ENCODE results near the gene ASF1A. TPM values are rescaled to one million over a fixed set of nuclear protein-coding genes. Genes with fewer than 3 reads are reported as not detected.

Gene ASF1A
- total and polyA plus RNA-seq, 2 experiments from 2014 or later, result 23.0 to 32.7 TPM

DNA sequence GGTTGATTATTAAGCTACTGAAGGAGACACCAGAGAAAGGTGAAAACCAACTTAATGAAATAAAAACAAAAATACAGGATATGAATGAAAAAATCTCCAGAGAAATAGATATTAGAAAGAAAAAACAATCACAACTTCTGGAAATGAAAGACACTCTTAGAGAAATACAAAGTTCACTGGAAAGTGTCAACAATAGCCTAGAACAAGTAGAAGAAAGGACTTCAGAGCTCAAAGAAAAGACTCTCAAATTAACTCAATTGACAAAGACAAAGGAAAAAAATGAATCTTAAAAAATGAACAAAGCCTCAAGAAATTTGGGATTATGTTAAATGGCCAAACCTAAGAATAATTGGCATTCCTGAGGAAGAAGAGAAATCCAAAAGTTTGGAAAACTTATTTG, 51.3 kb downstream of the ASF1A start:
- Histone ChIP-seq H3K9me2 (replicated peaks; ENCODE audit: insufficient read depth) (no peaks in the 10 kb centered on the region), H3K36me3 (replicated peaks; ENCODE audit: insufficient read depth, low read depth) (no peaks in the 10 kb centered on the region), H2AFZ (no peak overlapping the region), H3K4me2 (no peak overlapping the region), H3K27ac (no peak overlapping the region), H3K79me2 (no peaks in the 10 kb centered on the region), H3K9me3 (ENCODE audit: low read depth) (no peaks in the 10 kb centered on the region), H3K4me3 (no peak overlapping the region), H3K27me3 (no peaks in the 10 kb centered on the region), H3K4me1 (ENCODE audit: insufficient read depth) (no peaks in the 10 kb centered on the region), H4K20me1 (ENCODE audit: insufficient read depth, poor library complexity, severe bottlenecking) (no peaks in the 10 kb centered on the region)
- no peak for DNase-seq (ENCODE audit: low spot score)
- no peak for TF ChIP-seq EZH2phosphoT487 (IDR thresholded peaks at IDR 0.05; ENCODE audit: low read depth, severe bottlenecking, unreplicated experiment)
- TF ChIP-seq, protein P1, sequence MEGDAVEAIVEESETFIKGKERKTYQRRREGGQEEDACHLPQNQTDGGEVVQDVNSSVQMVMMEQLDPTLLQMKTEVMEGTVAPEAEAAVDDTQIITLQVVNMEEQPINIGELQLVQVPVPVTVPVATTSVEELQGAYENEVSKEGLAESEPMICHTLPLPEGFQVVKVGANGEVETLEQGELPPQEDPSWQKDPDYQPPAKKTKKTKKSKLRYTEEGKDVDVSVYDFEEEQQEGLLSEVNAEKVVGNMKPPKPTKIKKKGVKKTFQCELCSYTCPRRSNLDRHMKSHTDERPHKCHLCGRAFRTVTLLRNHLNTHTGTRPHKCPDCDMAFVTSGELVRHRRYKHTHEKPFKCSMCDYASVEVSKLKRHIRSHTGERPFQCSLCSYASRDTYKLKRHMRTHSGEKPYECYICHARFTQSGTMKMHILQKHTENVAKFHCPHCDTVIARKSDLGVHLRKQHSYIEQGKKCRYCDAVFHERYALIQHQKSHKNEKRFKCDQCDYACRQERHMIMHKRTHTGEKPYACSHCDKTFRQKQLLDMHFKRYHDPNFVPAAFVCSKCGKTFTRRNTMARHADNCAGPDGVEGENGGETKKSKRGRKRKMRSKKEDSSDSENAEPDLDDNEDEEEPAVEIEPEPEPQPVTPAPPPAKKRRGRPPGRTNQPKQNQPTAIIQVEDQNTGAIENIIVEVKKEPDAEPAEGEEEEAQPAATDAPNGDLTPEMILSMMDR (IDR thresholded peaks at IDR 0.05; ENCODE audit: poor library complexity), result no peak
- no peak for TF ChIP-seq EZH2 (IDR thresholded peaks at IDR 0.05; ENCODE audit: borderline replicate concordance)

DNA sequence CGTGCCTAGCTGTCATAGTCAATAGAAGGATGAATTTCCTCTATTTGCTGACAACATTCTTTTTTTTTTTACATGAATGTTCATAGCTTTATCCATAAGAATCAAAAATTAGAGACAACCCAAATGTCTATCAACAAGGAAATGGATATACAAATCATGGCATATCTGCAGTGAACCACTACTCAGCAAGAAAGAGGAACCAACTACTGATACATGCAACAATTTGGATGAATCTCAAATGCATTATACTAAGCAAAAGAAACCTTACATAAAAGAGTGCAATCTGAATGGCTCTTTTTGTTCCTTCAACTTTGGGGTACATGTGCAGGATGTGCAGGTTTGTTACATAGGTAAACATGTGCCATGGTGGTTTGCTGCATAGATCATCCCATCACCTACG, 58.7 kb downstream of the ASF1A start:
- peaks cover 7% of the 10 kb centered on the region for H3K79me2 ChIP-seq
- no peak for DNase-seq (ENCODE audit: low spot score)
- no peak overlapping the region for H3K4me2 ChIP-seq
- H3K9me3 ChIP-seq (ENCODE audit: low read depth), result no peaks in the 10 kb centered on the region
- no peaks in the 10 kb centered on the region for H3K27me3 ChIP-seq
- no peaks in the 10 kb centered on the region for H4K20me1 ChIP-seq (ENCODE audit: insufficient read depth, poor library complexity, severe bottlenecking)
- H3K36me3 ChIP-seq (replicated peaks; ENCODE audit: insufficient read depth, low read depth), result no peaks in the 10 kb centered on the region
- WGBS (ENCODE audit: low lambda C conversion rate, missing lambda C conversion rate), result 96% methylated on average over 2 of the region's 2 CpGs
- H3K4me3 ChIP-seq, result no peak overlapping the region
- no peaks in the 10 kb centered on the region for H3K9me2 ChIP-seq (replicated peaks; ENCODE audit: insufficient read depth)
- TF ChIP-seq, protein P1 (IDR thresholded peaks at IDR 0.05; ENCODE audit: poor library complexity), result no peak
- TF ChIP-seq EZH2phosphoT487 (IDR thresholded peaks at IDR 0.05; ENCODE audit: low read depth, severe bottlenecking, unreplicated experiment), result no peak
- TF ChIP-seq EZH2 (IDR thresholded peaks at IDR 0.05; ENCODE audit: borderline replicate concordance), result no peak
- no peak overlapping the region for H3K27ac ChIP-seq
- no peak overlapping the region for H2AFZ ChIP-seq
- H3K4me1 ChIP-seq (ENCODE audit: insufficient read depth), result no peaks in the 10 kb centered on the region

DNA sequence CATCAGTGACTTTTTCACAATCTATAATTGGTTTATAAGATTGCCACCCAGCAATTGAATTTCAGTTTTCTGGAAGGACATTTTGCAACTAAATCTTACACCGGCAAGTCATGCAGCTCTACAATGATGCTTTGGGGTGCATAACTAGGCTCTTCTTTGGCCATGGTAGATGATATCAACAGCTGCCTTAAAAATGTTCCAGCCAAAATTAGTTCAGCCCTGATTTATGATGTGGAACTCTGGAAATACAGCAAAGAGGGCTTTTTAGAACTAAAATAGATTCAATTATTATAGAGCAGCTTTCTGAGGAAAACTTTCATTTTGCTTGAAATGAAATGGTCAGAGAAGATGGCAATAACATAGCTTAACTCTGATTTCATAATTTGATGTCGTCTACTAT, 59.4 kb downstream of the ASF1A start:
- Histone ChIP-seq H3K4me2 (no peak overlapping the region), H3K4me1 (ENCODE audit: insufficient read depth) (no peaks in the 10 kb centered on the region), H3K27me3 (no peaks in the 10 kb centered on the region), H3K27ac (no peak overlapping the region), H4K20me1 (ENCODE audit: insufficient read depth, poor library complexity, severe bottlenecking) (no peaks in the 10 kb centered on the region), H3K79me2 (peaks cover 7% of the 10 kb centered on the region), H3K9me3 (ENCODE audit: low read depth) (no peaks in the 10 kb centered on the region), H2AFZ (no peak overlapping the region), H3K4me3 (no peak overlapping the region), H3K9me2 (replicated peaks; ENCODE audit: insufficient read depth) (no peaks in the 10 kb centered on the region), H3K36me3 (replicated peaks; ENCODE audit: insufficient read depth, low read depth) (no peaks in the 10 kb centered on the region)
- TF ChIP-seq, protein P1 (IDR thresholded peaks at IDR 0.05; ENCODE audit: poor library complexity), result no peak
- TF ChIP-seq EZH2 (IDR thresholded peaks at IDR 0.05; ENCODE audit: borderline replicate concordance) (no peak), EZH2phosphoT487 (IDR thresholded peaks at IDR 0.05; ENCODE audit: low read depth, severe bottlenecking, unreplicated experiment) (no peak)
- WGBS (ENCODE audit: low lambda C conversion rate, missing lambda C conversion rate), result 92% methylated on average over 2 of the region's 2 CpGs
- DNase-seq (ENCODE audit: low spot score), result no peak

Other genes starting within 250 kb of the ASF1A start
- gene CEP85L, start 242.6 kb upstream of the ASF1A start, total RNA-seq, result 38.5 and 40.2 TPM in 2 replicates
- gene CEP85L, start 242.6 kb upstream of the ASF1A start, polyA plus RNA-seq, result 17.8 and 26.3 TPM in 2 replicates
- gene MCM9, start 41.0 kb downstream of the ASF1A start, total RNA-seq, result 9.9 and 13.5 TPM in 2 replicates
- 9.6 and 11.1 TPM in 2 replicates for gene MCM9, start 41.0 kb downstream of the ASF1A start, polyA plus RNA-seq
- 7.4 and 14.1 TPM in 2 replicates for gene FAM184A, start 184.5 kb downstream of the ASF1A start, total RNA-seq
- gene FAM184A, start 184.5 kb downstream of the ASF1A start, polyA plus RNA-seq, result 4.8 and 5.6 TPM in 2 replicates

Data from hepatocyte (in vitro differentiated cells).